Measurements from ENCODE around the gene COL23A1. TPM values are rescaled to one million over a fixed set of nuclear protein-coding genes. Genes with fewer than 3 reads are reported as not detected.
"Not testable (repeated sequence)": the region's sequence is repeated elsewhere in the genome, so short reads cannot be mapped to it uniquely, and the experiment has no call there.

The COL23A1 gene
- total RNA-seq, 1 experiment from 2014 or later = 0.12 TPM

- no peak for DNase-seq (ENCODE audit: low read depth)
These were observed 283.6 kb downstream of the COL23A1 start for GRCh38 chr5:178306430-178307225.

DNA sequence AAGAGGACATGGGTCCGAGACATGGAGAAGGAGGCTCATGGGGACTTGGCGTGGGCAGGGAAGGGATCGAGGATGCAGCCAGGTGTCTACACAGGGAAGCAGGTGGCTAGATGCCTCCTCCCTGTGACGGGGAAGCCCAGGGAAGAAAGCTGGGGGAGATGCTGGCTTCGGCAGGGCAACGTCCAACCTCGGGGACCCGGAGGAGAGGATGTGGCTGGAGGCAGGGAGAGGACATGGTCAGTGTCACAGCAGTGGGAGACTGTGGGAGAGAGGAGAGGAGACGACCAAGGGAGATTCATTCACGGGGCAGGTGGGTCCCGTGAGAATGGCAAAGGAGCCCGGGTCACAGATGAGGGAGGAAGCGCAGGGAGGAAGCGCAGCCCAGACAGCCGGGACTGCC is 284.4 kb downstream of the COL23A1 start:
- no peak for DNase-seq (ENCODE audit: low read depth)

- DNase-seq (ENCODE audit: low read depth) = peak; percentile 6
These were observed 285.2 kb downstream of the COL23A1 start for GRCh38 chr5:178304761-178305645.

DNA sequence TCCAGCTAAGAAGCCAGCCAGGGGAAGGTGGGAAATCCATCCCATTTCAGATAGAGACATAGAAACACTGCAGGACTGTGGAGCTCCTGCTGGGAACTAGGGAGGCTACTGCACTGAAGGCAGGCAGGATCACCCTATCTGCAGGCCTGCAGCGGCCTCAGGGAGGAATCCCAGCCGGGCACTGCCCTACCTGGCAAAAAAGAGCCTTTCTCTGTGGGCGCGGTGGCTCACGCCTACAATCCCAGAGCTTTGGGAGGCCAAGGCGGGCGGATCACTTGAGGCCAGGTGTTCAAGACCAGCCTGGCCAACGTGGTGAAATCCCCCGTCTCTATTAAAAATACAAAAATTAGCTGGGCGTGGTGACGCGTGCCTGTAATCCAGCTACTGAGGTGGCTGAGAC is 286.2 kb downstream of the COL23A1 start:
- no peak for DNase-seq (ENCODE audit: low read depth)

- not testable (repeated sequence) for DNase-seq (ENCODE audit: low read depth)
These were observed 287.9 kb downstream of the COL23A1 start for GRCh38 chr5:178302321-178302720.

DNA sequence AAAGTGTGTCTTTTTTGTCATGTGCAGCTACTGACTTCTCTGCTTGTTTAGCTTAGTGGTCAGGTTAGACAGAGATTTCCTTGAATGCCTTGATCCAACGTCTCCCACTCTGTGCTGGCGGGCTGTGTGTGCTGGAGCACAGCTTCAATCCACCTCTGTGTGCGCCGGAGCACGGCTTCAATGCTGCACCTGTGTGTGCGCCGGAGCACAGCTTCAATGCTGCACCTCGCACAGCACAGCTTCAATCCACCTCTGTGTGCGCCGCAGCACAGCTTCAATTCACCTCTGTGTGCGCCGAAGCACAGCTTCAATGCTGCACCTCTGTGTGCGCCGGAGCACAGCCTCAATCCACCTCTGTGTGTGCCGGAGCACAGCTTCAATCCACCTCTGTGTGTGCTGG is 288.6 kb downstream of the COL23A1 start:
- no peak for DNase-seq (ENCODE audit: low read depth)

- no peak for DNase-seq (ENCODE audit: low read depth)
These were observed 291.8 kb downstream of the COL23A1 start for GRCh38 chr5:178298283-178298807.

GRCh38 chr5:178297751-178298150 is 292.4 kb downstream of the COL23A1 start:
- DNase-seq (ENCODE audit: low read depth) = no peak

- no peak for DNase-seq (ENCODE audit: low read depth)
These were observed 294.1 kb downstream of the COL23A1 start for GRCh38 chr5:178296066-178296465.

DNA sequence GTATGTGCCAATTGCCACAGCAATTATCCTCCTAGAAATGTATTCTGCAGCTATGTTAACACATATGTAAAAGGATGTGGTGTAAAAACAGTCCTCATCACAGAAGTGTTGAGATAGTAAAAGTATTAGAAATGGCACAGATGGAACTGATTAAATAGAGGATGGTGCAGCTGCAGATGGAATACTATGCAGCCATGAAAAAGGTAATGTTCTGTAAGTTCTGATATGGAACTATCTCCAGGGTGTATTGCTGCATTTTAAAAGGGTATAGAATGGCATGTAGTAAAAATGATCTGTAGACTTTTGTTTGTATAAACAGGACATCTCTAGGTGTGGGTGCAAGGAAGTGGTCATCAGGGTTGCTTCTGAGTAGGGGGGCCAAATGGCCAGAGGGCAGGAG is 294.6 kb downstream of the COL23A1 start:
- DNase-seq (ENCODE audit: low read depth) = no peak

DNA sequence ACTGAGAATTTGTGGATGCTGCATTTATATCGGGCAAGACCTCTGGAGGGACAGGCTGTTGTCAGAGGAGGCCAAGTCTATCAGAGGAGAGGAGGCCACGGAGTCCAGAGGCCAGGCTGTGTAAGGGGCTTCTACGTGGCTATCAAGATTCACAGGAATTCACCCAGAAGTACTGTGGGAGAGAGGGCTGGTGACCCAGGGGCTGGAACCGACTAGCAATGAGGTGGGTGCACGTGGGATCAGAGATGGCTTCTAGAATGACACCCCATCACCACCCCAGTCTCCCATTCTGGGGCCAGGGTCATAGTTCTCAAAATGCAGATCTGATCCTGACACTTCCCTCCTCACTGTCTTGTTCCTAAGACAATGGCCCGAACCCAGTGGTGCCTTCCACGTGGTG is 296.4 kb downstream of the COL23A1 start:
- no peak for DNase-seq (ENCODE audit: low read depth)

DNA sequence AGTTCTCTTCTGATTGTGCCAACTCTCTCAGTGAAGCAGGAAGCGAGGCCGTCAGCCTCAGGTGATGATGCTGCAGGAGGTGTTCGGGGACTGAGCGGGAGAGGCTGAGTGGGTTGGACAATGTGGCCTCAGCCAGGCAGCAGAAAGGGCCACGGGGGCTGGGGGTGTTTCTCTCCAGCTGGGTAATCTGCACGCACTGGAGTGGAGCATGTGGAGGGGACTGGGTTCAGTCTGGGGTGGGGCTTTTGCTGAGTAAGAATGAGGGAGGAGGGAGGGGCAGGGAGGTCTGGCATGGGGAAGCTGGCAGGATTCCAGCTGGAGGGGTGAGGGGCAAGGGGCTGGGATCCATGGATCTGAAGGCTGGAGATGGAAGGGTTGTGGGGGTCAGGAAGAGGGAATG is 296.8 kb downstream of the COL23A1 start:
- no peak for DNase-seq (ENCODE audit: low read depth)

GRCh38 chr5:178292826-178293205 is 297.4 kb downstream of the COL23A1 start:
- DNase-seq (ENCODE audit: low read depth) = no peak

DNA sequence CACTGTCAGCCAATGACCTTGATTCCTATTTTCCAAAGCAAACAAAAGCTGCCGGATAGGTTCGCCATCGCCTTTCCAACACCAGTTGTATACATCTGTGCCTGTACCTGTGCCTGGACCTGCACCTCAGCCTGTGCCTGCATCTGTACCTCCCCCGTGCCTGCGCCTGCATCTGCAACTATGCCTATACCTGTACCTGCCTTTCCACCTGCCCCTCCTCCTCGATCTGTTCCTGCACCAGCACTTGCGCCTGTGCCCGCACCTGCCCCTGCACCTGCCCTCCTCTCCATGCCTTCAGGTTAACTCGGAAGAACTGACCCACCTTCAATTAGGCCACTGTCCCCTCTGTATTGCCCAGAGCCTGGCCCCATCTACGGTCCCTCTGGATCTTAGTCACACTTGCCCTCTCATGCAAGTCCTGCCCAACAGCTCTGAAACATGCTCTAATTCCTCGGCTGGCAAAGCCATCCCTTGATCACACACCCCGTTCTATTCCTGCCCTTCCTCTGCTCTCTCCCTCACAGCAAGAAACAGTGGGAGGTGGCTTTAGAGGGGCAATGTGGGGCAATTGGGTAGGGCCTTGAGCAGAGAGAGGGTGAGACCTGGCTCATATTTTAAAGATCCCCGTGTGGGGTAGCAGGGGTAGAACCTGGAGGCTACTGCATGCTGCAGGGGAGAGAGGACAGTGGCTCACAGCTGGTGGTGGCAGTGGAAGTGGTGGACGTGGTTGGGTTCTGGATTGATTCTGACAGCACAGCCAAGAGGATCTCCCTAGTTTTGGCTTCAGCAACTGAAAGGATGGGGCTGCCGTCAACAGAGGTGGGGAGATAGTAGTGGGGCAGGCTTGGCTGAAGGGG is 298.0 kb downstream of the COL23A1 start:
- no peak for DNase-seq (ENCODE audit: low read depth)

- DNase-seq (ENCODE audit: low read depth) = no peak
These were observed 299.0 kb downstream of the COL23A1 start for GRCh38 chr5:178291161-178291561.

- DNase-seq (ENCODE audit: low read depth) = no peak
These were observed 299.8 kb downstream of the COL23A1 start for GRCh38 chr5:178290376-178290775.

GRCh38 chr5:178289438-178289837 is 300.8 kb downstream of the COL23A1 start:
- no peak for DNase-seq (ENCODE audit: low read depth)

GRCh38 chr5:178288401-178289368 is 301.5 kb downstream of the COL23A1 start:
- no peak for DNase-seq (ENCODE audit: low read depth)

- no peak for DNase-seq (ENCODE audit: low read depth)
These were observed 302.4 kb downstream of the COL23A1 start for GRCh38 chr5:178287791-178288105.

- DNase-seq (ENCODE audit: low read depth) = no peak
These were observed 303.0 kb downstream of the COL23A1 start for GRCh38 chr5:178287091-178287790.
